ENCODE measurements around the gene TMEM17.
"Not testable (repeated sequence)": the region's sequence is repeated elsewhere in the genome, so short reads cannot be mapped to it uniquely, and the experiment has no call there.

Gene TMEM17, protein sequence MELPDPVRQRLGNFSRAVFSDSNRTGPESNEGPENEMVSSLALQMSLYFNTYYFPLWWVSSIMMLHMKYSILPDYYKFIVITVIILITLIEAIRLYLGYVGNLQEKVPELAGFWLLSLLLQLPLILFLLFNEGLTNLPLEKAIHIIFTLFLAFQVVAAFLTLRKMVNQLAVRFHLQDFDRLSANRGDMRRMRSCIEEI

GRCh38 chr2:62505750-62506420 is at the start of gene TMEM17:
TMEM17 (minus strand) TSS chr2:62506195; CDS start chr2:62506129, 66 bp downstream.
- DNase-seq, result peak; percentile 87

GRCh38 chr2:62554440-62554839 is 48.4 kb upstream of the TMEM17 start:
- no peak for DNase-seq

GRCh38 chr2:62550461-62550860 is 44.5 kb upstream of the TMEM17 start:
- DNase-seq, result no peak

- DNase-seq, result no peak
Observed at GRCh38 chr2:62547854-62548253, 41.9 kb upstream of the TMEM17 start.

DNA sequence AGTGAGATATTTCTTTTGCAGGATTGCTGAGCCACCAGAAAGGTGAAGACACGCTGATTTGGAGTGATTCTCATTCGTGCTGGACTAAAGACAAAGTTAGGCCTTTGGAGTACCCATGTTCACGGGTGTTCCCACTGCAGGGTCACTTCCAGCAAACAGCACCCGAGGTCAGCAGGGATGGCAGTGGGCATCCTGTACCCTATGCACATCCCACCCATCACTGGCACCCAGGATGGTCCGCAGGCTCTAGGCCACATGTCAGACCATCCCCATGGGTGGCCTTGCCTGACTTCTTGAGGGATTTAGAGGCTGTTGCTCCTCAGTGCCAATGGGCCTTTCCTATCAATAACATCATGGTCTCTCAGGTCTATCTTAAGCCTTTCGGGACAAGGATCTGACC is 39.3 kb upstream of the TMEM17 start:
- DNase-seq, result no peak

GRCh38 chr2:62540408-62541168 is 34.6 kb upstream of the TMEM17 start:
- DNase-seq, result no peak

- DNase-seq, result no peak
Observed at GRCh38 chr2:62539606-62540407, 33.8 kb upstream of the TMEM17 start.

GRCh38 chr2:62538756-62539155 is 32.8 kb upstream of the TMEM17 start:
- DNase-seq, result peak; percentile 31

GRCh38 chr2:62537814-62538213 is 31.8 kb upstream of the TMEM17 start:
- DNase-seq, result no peak

DNA sequence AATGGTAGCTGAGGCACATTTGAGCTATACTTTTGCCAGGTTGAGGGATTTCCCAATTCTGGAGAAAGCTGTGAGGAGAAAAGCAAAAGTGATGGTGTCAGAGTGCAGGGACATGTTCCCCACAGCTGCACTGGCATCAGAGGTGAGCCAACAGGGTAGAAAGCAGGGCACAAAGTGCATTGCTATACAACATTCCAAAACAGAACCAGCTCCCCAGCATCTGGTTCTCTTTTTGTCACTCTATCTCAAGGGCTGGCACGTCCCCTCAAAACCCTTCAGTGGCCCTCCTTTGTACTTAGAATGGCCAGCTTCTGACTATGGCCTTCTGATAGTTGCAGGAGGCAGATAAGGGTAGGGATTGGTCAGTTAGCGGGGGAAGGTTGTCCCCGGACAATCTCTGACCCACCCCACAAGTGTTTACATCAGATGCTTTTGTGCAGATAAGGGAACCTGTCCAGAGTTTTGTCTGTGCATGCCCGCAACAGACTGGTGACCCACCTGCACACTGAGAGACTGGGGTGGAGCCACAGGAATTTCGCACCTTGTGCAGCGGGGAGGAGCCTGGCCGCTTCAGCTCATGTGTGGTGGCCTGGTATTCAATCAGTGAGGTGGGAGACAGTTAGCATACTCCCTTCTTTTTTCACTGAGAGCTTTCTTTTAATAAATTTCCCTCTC is 31.0 kb upstream of the TMEM17 start:
- no peak for DNase-seq

GRCh38 chr2:62535521-62535920 is 29.5 kb upstream of the TMEM17 start:
- DNase-seq, result not testable (repeated sequence)

DNA sequence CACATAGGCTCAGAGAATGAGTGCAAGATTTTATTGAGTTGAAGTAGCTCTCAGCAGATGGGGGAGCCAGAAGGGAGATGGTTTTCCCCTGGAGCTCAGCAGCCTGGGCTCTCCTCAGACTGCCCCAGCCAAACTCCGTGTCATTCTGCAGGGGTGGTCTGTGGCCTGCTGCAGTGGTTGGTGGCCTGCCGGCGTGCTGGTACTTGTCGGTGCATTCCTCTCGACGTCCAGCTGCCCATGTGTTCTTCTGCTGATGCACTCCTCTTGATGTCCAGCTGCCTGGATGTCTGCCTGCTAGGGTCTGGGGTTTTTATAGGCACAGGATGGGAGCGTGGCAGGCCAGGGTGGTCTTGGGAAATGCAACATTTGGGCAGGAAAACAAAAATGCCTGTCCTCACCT is 25.6 kb upstream of the TMEM17 start:
- no peak for DNase-seq

DNA sequence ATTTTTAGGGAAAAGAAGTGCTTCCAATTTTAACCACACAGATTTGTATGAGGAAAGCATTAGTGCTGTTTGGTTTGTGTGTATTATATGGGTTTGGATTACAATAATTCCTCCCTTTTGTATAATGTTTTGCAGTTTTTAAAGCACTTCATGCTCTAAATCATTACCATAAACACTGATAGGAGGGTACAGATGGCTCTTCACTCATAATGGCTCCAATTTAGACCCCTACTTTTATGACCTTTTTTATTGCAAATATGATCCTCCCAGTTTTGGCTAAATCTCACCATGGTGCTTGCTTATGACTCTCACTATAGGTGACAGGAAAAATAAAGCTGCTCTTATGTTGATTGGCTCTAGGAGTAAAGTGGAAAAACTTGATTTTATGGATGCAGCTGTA is 23.8 kb upstream of the TMEM17 start:
- no peak for DNase-seq

GRCh38 chr2:62527478-62528210 is 21.6 kb upstream of the TMEM17 start:
- no peak for DNase-seq

DNA sequence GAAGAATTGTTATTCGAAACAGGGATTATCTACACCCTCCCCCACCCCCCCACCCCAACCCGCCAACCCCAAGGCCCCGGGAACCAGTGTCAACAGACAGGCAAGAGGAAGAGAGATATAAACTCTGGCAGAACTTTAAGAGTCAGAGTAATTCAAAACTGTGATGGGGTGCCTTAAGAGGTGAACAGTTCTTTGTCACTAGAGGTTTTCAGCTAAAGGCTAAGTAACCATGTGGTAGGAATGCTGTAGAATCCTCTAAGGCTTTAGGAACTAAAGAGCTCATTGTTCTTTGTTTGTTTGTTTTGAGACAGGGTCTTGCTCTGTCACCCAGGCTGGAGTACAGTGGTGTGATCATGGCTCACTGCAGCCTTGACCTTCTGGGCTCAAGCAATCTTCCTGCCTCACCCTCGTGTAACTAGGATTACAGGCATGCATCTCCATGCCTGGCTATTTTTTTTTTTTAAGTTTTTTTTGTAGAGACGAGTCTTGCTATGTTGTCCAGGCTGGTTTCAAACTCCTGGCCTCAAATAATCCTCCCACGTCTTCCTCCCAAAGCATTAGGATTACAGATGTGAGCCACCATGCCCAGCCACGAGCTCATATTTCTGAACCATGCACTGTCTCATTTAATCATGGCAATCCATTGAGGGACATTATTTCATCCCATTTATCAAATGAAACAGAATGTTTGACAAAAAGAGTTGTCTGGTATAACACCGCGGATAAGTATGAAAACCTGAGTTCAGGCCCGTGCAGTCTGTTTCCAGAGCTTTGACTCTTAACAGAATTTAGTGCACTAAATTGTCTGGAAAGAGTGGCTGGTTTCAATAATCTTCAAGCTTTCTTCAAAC is 20.8 kb upstream of the TMEM17 start:
- no peak for DNase-seq

GRCh38 chr2:62525549-62526269 is 19.7 kb upstream of the TMEM17 start:
- DNase-seq, result no peak

DNA sequence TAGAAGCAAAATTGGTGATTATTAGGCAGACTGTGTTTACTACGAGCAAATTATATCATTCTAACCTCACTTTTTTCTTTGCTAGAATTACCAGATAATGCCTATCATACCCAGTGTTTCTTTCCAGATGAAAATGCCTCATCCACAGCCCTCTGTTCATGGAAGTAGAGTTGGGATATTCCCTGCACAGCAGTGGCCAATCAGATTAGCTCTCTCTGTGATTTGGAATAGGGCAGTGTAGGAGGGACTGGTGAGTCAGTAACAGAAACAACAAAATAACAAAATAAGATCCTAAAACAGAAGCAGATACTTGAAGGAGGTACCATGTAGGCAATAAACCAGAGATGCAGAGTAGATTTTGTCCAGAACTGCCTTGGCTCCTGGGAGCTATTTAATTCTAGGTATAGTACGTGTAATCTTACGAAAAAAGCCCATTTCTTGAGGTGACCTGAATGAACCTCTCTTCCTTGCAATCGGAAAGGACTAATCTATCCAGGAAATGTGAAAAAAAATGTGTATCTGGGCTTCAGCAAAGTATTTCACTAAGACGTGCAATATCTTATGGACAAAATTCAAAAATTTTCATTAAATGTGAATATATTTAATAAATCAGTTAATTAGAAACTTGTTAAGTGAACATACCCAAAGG is 18.4 kb upstream of the TMEM17 start:
- no peak for DNase-seq

- not testable (repeated sequence) for DNase-seq
Observed at GRCh38 chr2:62521061-62521460, 15.1 kb upstream of the TMEM17 start.

DNA sequence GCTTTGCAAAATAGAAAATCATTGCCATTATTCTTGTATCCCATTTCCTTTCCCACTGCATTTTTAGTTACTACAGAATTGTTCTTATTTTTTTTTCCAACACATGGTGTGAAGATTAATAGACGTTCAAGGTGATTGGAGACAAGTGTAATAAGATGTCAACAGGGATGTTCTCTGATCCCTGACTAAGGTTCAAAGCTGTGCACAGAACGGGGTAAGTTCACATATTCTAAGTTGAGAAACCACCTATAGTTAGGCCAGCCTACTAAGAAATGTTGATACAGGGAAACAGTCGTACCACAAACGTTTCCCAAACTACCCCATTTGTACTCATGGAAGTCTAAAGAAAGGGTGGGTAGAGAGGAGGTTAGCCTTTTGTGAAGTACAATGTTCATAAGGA is 6.4 kb upstream of the TMEM17 start:
- DNase-seq, result no peak

DNA sequence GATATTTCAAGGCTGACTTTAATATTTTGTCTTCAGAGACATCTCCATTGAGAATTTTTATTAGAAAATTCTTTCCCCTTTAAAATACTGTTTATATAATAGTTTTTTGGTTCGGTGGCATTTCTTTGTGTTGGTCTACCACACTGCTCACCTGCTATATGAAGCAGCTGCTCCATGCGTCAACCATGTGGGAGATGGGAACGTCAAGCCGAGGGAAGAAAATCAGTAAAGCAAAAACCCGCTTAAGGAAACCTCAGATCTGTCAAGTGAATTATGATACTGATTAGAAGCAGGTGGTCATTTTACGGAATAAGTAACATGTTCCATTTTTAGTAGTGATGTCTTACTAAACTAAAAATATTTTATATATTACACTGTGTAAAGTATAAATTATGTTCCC is 5.6 kb upstream of the TMEM17 start:
- DNase-seq, result no peak

Measured in OCI-M1 (cell line).